ENCODE measurements around the gene GLIS1.

Gene GLIS1

DNA sequence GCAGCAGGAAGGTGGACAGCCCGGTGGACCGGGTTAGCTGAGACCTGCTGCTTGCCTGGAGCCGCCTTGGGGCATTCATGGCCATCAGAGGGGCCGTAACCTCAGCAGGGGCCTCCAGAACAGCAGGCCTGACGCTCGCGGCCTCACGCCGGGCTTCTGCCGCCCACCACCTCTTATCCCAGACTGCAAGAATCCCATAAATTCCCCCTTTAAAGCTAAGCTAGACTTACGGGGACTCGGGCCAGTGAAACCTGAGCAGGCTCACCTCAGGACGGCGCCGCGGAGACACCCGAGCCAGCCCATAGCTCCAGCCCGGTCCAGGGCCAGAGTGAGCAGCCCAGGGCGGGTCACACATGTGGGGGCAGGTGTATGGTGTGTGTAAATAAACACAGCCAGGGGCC is 132.3 kb downstream of the GLIS1 start:
- no peak for DNase-seq

- no peak for DNase-seq
These were observed 132.8 kb downstream of the GLIS1 start for GRCh38 chr1:53606197-53606596.

- DNase-seq: no peak
These were observed 133.8 kb downstream of the GLIS1 start for GRCh38 chr1:53605181-53605580.

DNA sequence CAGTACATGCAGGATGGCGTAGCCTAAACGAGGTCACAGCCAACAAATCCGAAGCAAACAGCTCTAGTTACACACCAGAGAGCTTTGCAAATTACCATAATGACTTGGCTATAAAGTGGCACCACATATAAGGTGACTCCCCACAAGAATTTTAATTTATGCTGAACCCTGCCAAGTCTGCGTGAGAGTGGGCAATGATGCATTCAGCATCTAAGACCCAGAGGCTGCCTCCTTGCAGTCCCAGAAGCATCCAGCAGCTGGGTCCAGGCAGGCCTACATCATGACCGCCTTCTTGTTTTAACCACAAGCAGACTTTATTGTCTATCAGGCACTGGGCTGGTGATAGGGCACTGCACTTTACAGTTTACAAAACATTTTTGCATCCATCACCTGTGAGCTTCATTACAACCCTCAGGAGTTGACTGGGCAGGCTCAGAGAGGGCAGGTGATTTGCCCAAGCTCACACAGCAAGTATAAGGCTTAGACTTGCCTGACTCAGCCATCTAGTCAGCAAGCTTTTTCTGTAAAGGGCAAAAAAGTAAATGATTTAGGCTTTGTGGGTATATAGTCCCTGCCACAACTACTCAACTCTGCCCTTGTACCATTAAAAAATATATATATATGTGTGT is 134.6 kb downstream of the GLIS1 start:
- no peak for DNase-seq

- no peak for DNase-seq
These were observed 135.5 kb downstream of the GLIS1 start for GRCh38 chr1:53603431-53603830.

GRCh38 chr1:53601867-53602775 is 136.8 kb downstream of the GLIS1 start:
- DNase-seq: no peak

DNA sequence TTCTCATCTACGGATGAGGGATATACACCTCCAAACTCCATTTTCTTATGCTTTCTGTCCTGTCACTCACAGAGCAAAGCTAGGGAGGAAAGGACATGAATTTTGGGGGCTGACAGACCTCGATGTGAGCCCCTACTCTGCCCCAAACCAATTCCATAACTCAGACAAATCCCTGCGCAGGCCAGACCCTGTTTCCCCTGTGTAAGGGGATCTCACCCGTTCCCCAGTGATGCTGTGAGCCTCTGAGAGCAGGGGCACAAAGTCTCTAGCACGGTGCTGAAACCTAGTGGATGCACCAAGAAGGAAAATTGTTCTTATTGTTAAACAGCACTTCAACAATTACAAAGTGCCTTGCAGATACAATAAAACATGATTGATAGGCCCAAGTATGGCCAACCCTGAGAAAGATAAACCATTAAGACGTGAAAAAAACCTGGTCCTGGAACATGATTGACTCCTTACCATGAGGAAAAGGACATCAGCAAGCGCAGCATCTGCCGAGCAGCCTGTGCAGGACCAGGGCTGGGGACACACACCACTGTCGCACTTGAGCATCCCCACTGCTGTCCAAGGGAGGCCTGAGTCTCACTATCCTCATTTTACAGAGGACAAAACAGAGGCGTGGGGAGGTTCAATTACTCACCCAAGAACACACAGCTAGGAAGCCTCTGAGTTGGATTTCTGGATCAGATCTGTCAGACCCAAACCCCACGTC is 137.8 kb downstream of the GLIS1 start:
- no peak for DNase-seq

GRCh38 chr1:53600561-53600960 is 138.4 kb downstream of the GLIS1 start:
- DNase-seq: no peak

DNA sequence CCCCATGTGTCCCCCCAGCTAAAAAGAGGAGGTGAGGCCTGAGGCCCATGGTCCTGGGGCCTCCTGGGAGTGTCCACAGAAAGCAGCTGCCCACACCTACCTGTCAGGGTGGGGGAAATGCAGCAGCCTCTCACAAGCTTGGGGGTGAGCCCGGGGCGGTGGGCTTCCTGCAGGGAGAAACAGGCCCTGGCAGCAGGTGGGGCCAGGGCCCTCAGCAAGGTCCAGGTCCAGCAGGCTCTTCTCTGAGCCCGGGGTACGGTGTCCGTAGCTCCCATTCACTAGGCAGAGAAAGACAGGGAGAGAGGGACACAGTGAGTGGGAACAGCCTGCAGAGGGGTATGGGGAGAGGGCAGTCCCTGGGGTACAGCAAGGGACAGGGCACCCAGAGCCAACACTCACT is 139.0 kb downstream of the GLIS1 start:
- no peak for DNase-seq

DNA sequence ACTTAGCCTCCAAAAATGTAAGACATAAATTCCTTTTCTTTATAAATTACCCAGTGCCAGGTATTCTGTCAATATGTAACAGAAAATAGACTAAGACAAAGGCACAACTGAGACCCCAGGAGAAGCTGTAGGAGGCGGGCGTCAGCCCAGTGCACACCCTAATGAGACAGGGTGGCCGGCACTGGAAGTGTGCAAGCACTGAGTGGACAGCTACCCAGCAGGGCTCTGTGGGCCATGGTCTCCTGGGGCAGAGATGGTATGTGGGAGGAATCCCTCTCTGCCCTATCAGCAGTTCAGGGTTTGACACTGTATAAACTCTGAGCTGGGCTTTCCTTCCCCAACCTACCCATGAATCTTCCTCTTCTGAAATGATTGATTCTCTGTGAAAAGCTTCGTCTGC is 139.5 kb downstream of the GLIS1 start:
- no peak for DNase-seq

DNA sequence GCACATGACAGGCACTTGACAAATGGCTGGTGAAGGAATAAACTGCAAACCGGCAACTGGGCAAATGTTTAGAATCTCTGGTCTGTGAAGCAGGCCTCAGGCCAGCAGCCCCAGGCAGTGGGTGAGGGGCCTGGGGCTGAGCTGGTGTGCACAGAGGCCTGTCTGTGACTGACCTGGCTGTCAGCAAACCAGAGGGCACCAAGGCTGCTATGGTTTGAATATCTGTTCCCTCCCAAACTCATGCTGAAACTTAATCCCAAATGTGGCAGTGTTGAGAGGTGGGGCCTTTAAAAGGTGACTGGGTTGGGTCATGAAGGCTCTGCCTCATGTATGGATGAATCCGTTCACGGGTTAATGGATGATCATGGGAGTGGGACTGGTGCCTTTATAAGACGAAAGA is 140.0 kb downstream of the GLIS1 start:
- no peak for DNase-seq

- no peak for DNase-seq
These were observed 143.1 kb downstream of the GLIS1 start for GRCh38 chr1:53595906-53596305.

DNA sequence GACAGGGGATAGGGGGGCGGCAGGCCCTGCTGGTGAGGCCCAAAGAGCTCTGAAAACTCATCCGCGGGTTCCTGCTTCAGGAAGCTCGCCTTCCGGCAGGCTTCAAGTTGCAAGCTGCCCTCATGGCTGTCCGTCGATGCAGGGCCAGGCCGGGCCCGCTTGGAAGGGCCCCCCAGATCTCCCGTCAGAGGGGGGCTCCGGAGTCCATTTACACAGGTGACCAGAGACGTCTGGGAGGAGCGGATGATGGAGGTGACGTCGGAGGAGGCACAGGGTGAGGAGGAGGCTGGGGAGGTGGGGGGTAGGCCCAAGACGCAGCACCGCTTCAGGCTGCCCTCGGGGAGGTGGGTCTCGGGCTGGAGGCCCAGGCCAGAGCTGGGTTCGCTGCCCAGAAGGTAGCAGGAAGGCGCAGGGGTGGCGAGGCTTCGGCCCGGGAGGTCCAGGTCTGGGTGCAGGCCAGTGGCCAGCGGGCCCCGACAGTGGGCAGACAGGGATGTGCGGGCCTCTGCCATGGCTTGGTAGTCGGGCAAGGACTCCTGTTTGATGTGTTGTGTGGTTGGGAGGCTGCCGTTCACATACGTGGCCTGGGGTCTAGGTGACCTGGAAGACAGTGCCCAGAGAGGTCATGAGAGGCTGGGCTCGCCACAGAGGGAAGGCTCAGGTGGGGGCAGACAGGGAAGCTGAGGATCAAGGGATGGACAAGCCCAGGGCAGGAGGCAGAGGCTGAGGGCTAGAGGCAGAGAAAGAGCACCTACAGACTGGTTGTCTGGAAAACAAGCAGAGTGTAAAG is 144.4 kb downstream of the GLIS1 start:
- DNase-seq: no peak

DNA sequence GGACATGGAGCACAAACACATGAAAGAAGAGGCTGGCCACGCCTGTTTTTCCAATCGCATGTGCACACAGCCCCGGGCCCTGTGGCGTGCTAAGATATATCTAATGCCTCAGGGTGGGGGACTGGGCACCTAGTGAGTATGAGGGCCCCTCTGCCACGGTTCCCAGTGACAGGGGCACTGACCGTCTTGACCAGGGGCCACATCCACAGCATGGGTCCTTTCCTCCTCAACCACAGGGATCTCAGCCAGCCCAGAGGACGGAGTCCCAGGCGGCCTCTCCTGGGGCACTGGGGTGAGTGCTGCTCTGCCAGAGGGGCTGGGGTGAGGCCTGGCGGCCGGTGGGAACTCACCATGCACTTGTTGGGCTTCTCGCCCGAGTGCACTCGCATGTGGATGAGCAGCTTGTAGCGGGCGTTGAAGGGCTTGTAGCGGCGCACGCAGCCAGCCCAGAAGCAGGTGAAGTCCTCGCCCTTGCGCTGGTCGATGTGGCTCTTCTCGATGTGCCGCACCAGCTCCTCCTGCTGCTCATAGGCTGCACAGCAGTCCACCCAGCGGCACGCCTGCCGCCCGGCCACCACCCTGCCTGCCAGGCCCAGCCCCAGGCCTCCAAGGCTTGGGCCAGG is 145.1 kb downstream of the GLIS1 start:
- no peak for DNase-seq

- DNase-seq: no peak
These were observed 145.8 kb downstream of the GLIS1 start for GRCh38 chr1:53592985-53593757.

DNA sequence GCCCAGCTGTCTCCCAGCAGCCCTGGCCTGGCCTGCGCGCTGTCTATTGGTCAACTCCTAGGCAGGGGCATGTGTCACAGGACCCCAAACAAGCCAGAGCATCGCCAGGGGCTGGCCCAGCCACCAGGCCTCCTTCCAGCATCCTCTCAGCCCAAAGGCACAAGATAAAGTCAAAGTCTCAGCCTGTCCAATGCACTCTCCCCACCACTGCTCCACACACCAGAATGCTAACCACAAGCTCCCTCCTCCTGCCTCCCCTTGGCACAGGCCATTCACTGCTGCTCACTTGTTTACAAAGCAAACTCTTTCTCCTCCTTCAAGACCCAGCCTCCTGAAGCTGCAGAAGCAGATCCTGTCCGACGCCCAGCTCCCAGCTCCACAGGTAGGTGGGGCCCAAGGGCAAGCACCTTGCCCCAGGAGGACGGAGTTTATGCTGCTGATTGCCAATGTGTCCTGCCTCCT is 146.4 kb downstream of the GLIS1 start:
- DNase-seq: no peak

DNA sequence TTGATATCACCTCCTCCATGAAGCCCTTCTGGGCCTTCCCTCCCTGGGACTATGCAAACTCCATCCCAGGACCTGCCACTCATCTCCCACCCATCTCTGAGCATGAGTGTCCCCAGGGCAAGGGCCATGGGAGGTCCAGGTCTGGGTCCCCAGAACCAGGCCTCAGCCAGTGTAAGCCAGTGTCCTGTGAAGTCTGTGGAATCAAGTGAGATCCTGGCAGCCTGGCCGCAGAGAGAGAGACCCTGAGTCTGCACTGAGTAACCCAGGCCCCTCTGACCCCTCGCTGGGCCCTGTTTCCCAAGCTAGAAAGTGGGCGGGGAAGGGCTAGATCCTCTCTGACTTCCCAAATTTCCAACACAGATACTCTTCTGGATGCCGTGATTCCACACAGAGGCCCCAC is 147.0 kb downstream of the GLIS1 start:
- DNase-seq: no peak

- DNase-seq: no peak
These were observed 148.1 kb downstream of the GLIS1 start for GRCh38 chr1:53590531-53591515.

- no peak for DNase-seq
These were observed 148.9 kb downstream of the GLIS1 start for GRCh38 chr1:53590104-53590503.
